HepG2 (cell line): ENCODE measurements around the gene GLI3.

Experiments used
- HNRNPK ChIP-seq: fragments of 200-400 bp; formaldehyde crosslinking; IDR thresholded peaks from 2 replicates; pipeline ENCODE4 v1.6.1; 2018; ENCODE audit warnings: low read length, low read depth, moderate library complexity, mild to moderate bottlenecking; ENCODE audit not compliant: poor library complexity, severe bottlenecking
- PAX8 ChIP-seq: sonication (generic); formaldehyde crosslinking; IDR thresholded peaks from 2 replicates; pipeline ENCODE4 v1.8.0; 2022; ENCODE audit warnings: mild to moderate bottlenecking, missing genetic modification reagents, borderline replicate concordance
- RAD21 ChIP-seq: fragments of 450-650 bp; formaldehyde crosslinking; IDR thresholded peaks from 2 replicates; pipeline ENCODE4 v1.5.0; 2020; ENCODE audit warnings: mild to moderate bottlenecking
- SMAD1 ChIP-seq: sonication (generic); formaldehyde crosslinking; IDR thresholded peaks from 2 replicates; pipeline ENCODE4 v1.4.0; 2020; ENCODE audit warnings: missing genetic modification reagents, low read depth, mild to moderate bottlenecking, borderline replicate concordance
- ZNF354B ChIP-seq: sonication (generic); formaldehyde crosslinking; IDR thresholded peaks from 2 replicates; pipeline ENCODE4 v1.8.0; 2022; ENCODE audit warnings: mild to moderate bottlenecking, missing genetic modification reagents
- TF ChIP-seq, protein P1 (sequence below): sonication (generic); formaldehyde crosslinking; IDR thresholded peaks from 2 replicates; pipeline ENCODE4 v1.9.0; 2021; ENCODE audit warnings: missing genetic modification reagents, borderline replicate concordance

DNA sequence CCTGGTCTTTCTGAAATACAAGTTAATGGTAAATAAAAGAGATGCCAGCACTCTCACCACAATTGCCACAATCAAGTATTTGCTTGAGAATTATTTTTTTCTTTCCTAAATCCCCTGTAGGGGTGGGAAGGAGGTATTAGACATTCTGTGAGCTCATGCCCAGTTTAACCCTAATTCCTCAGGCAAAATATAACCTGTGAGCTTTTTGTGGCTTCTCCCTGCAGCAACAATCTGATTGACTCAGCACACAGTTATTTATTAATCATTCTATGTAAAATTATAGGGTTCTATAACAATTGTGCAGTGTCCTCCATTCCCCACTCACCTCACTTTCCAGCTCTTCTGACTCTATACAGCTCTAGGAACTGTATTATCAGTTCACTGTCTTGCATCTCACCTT lies 66.3 kb downstream of the GLI3 start:
- TF ChIP-seq, protein P1, sequence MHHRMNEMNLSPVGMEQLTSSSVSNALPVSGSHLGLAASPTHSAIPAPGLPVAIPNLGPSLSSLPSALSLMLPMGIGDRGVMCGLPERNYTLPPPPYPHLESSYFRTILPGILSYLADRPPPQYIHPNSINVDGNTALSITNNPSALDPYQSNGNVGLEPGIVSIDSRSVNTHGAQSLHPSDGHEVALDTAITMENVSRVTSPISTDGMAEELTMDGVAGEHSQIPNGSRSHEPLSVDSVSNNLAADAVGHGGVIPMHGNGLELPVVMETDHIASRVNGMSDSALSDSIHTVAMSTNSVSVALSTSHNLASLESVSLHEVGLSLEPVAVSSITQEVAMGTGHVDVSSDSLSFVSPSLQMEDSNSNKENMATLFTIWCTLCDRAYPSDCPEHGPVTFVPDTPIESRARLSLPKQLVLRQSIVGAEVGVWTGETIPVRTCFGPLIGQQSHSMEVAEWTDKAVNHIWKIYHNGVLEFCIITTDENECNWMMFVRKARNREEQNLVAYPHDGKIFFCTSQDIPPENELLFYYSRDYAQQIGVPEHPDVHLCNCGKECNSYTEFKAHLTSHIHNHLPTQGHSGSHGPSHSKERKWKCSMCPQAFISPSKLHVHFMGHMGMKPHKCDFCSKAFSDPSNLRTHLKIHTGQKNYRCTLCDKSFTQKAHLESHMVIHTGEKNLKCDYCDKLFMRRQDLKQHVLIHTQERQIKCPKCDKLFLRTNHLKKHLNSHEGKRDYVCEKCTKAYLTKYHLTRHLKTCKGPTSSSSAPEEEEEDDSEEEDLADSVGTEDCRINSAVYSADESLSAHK, result no peak
- TF ChIP-seq ZNF354B (no peak), RAD21 (CRISPR knock-in tag) (no peak), SMAD1 (CRISPR knock-in tag) (no peak), HNRNPK (no peak), PAX8 (CRISPR knock-in tag) (no peak)
